Measurements from ENCODE around the gene MON1B. TPM values are rescaled to one million over a fixed set of nuclear protein-coding genes. Genes with fewer than 3 reads are reported as not detected.

The MON1B gene
- polyA plus RNA-seq, 3 donors, result 26.4 to 35.7 (median 35.6) TPM

DNA sequence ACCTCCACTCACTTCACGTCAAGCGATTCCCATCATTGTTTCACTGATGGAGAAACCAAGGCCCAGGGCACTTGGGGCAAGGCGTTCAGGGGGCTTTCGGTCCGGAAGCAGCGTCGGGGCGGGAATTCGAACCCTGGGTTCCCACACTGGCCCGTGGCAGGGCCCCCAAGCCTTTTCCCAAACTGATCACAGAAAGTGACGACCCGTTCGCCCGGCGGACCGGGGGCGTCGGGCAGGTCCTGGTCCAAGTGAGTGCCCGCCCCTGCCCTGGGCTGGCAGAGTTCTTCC lies 856 bp upstream of the MON1B start:
- Histone ChIP-seq H3K9ac (ENCODE audit: insufficient read depth, low read length, poor library complexity, severe bottlenecking) (peak overlapping the region; percentile 94), H3K27ac (ENCODE audit: low read depth in 1 of 2, low read length in 2 of 2) (peak overlapping the region; percentile 98 to 100), H4K20me1 (ENCODE audit: insufficient read depth, low read length) (peaks cover 20% of the 10 kb centered on the region), H3K9me3 (replicated peaks in 1 of 2; ENCODE audit: control insufficient read depth in 1 of 2, insufficient read depth in 1 of 2, low read length in 2 of 2) (no peaks in the 10 kb centered on the region), H3K4me2 (replicated peaks; ENCODE audit: extremely low read depth, low read length, poor library complexity, severe bottlenecking) (peak overlapping the region; percentile 95), H3K36me3 (replicated peaks in 1 of 2; ENCODE audit: control insufficient read depth in 1 of 2, insufficient read depth in 2 of 2, low read length in 2 of 2) (peaks cover 24 to 28% of the 10 kb centered on the region in 2 donors), H3K4me1 (ENCODE audit: control insufficient read depth in 1 of 2, insufficient read depth in 2 of 2, low read length in 2 of 2) (peaks cover 21 to 34% of the 10 kb centered on the region in 2 donors), H3K4me3 (replicated peaks in 1 of 3; ENCODE audit: low read depth in 2 of 3, low read length in 3 of 3) (peak overlapping the region; percentile 95 to 99 (median 98)), H3K79me2 (ENCODE audit: insufficient read depth, low read length) (peaks cover 48% of the 10 kb centered on the region), H2AFZ (ENCODE audit: insufficient read depth, low read depth, low read length, poor library complexity, severe bottlenecking) (peak overlapping the region; percentile 97), H3K27me3 (ENCODE audit: control insufficient read depth in 2 of 2, insufficient read depth in 2 of 2, low read length in 2 of 2) (peaks cover 1 to 3% of the 10 kb centered on the region in 2 donors)
- H3K27ac Mint-ChIP-seq, result peak overlapping the region; percentile 99 to 100 (median 100)
- H3K36me3 Mint-ChIP-seq, result peaks cover 30 to 34% of the 10 kb centered on the region in 2 donors
- peaks cover 1 to 5% (median 5%) of the 10 kb centered on the region in 3 donors for H3K27me3 Mint-ChIP-seq (ENCODE audit: low read depth in 3 of 3)
- intact Hi-C loops (cut with micrococcal nuclease), result loop anchor here in 1 of 2 donors (5.0 to 10.0 kb wide), 3 partner anchors 535 to 1623 kb away; partner anchors contain the start of genes GABARAPL2, NUDT7 and WWOX
- WGBS (ENCODE audit: insufficient coverage), result 0% methylated on average over 19 of the region's 19 CpGs
- H3K4me3 Mint-ChIP-seq, result peak overlapping the region; percentile 91 to 95
- H3K9me3 Mint-ChIP-seq, result peaks cover 0 to 13% (median 0%) of the 10 kb centered on the region in 7 donors
- peaks cover 28% of the 10 kb centered on the region for H3K4me1 Mint-ChIP-seq
- TF ChIP-seq, protein P1, sequence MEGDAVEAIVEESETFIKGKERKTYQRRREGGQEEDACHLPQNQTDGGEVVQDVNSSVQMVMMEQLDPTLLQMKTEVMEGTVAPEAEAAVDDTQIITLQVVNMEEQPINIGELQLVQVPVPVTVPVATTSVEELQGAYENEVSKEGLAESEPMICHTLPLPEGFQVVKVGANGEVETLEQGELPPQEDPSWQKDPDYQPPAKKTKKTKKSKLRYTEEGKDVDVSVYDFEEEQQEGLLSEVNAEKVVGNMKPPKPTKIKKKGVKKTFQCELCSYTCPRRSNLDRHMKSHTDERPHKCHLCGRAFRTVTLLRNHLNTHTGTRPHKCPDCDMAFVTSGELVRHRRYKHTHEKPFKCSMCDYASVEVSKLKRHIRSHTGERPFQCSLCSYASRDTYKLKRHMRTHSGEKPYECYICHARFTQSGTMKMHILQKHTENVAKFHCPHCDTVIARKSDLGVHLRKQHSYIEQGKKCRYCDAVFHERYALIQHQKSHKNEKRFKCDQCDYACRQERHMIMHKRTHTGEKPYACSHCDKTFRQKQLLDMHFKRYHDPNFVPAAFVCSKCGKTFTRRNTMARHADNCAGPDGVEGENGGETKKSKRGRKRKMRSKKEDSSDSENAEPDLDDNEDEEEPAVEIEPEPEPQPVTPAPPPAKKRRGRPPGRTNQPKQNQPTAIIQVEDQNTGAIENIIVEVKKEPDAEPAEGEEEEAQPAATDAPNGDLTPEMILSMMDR (IDR thresholded peaks at IDR 0.05), result no peak
- no peak for DNase-seq

DNA sequence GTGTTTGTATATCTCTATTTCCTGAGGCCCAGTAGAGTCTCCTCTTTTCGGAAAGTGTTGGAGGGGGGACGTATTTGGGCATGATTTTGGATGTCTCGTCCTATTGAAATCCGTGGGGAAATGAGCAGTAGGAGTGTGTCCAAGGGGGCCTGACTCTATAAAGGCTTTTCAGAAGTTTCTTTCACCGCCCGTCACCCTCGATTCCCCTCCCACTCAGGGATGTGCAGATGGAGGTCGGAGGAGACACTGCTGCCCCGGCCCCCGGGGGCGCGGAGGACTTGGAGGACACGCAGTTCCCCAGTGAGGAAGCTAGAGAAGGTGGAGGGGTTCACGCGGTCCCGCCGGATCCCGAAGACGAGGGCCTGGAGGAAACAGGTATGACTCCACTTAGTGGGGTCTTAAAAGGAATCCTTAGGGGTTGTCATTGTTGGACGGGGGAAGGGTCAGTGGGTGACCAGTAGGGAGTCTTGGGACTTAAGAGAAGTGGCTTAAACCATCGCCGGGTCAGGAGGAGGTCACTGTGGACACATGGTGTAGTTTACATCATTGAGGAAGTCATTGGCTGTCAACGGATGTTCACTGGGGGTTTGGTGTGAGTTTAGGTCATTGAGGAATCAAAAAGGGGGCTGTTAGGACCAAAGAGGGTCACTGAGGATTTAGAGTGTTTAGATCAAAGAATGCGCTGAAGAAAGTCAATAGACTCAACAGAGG lies 424 bp downstream of the MON1B start:
- Histone ChIP-seq H3K9ac (ENCODE audit: insufficient read depth, low read length, poor library complexity, severe bottlenecking) (peak overlapping the region; percentile 94), H3K36me3 (replicated peaks in 1 of 2; ENCODE audit: control insufficient read depth in 1 of 2, insufficient read depth in 2 of 2, low read length in 2 of 2) (peaks cover 36 to 39% of the 10 kb centered on the region in 2 donors), H2AFZ (ENCODE audit: insufficient read depth, low read depth, low read length, poor library complexity, severe bottlenecking) (peak overlapping the region; percentile 81), H3K4me3 (replicated peaks in 1 of 3; ENCODE audit: low read depth in 2 of 3, low read length in 3 of 3) (peak overlapping the region; percentile 95 to 99 (median 98)), H3K4me2 (replicated peaks; ENCODE audit: extremely low read depth, low read length, poor library complexity, severe bottlenecking) (peak overlapping the region; percentile 95), H3K4me1 (ENCODE audit: control insufficient read depth in 1 of 2, insufficient read depth in 2 of 2, low read length in 2 of 2) (peaks cover 21 to 34% of the 10 kb centered on the region in 2 donors), H3K79me2 (ENCODE audit: insufficient read depth, low read length) (peaks cover 58% of the 10 kb centered on the region), H4K20me1 (ENCODE audit: insufficient read depth, low read length) (peaks cover 31% of the 10 kb centered on the region), H3K27me3 (ENCODE audit: control insufficient read depth in 2 of 2, insufficient read depth in 2 of 2, low read length in 2 of 2) (no peaks in the 10 kb centered on the region), H3K27ac (ENCODE audit: low read depth in 1 of 2, low read length in 2 of 2) (peak overlapping the region; percentile 98 to 100), H3K9me3 (replicated peaks in 1 of 2; ENCODE audit: control insufficient read depth in 1 of 2, insufficient read depth in 1 of 2, low read length in 2 of 2) (no peaks in the 10 kb centered on the region)
- Mint-ChIP-seq H3K36me3 (peaks cover 42 to 45% of the 10 kb centered on the region in 2 donors), H3K9me3 (peaks cover 0 to 13% (median 0%) of the 10 kb centered on the region in 7 donors), H3K27me3 (ENCODE audit: low read depth in 3 of 3) (peaks cover 1 to 5% (median 2%) of the 10 kb centered on the region in 3 donors), H3K4me1 (peaks cover 30% of the 10 kb centered on the region), H3K4me3 (peak overlapping the region; percentile 91 to 97), H3K27ac (peak overlapping the region; percentile 99 to 100 (median 100))
- intact Hi-C loops (cut with micrococcal nuclease), result loop anchor here in 1 of 2 donors (5.0 to 10.0 kb wide), 3 partner anchors 533 to 1624 kb away; partner anchors contain the start of genes GABARAPL2, NUDT7 and WWOX
- peak; percentile 75 to 86 (median 76) for DNase-seq
- TF ChIP-seq, protein P1 (IDR thresholded peaks at IDR 0.05), result no peak
- 6% methylated on average over 15 of the region's 24 CpGs for WGBS (ENCODE audit: insufficient coverage)
